HepG2 (cell line): Measurements from ENCODE around the gene TMEM108. TPM values are rescaled to one million over a fixed set of nuclear protein-coding genes. Genes with fewer than 3 reads are reported as not detected.

Source experiments
- ATAC-seq: fragments of 200-7000 bp; cut with Tn5 transposase; 3 replicates; pipeline ENCODE4 v1.9.1; 2020; ENCODE audit warnings: mild to moderate bottlenecking, moderate library complexity
- BruUV-seq: library from RNA; stranded (reverse); fragments of 400-500 nt; replicated peaks from 2 replicates; lab custom pipeline; 2021; lab: Mats Ljungman, UMichigan
- CTCF ChIA-PET: fragments of 300-600 bp; formaldehyde crosslinking; extraction: SDS; loops from one replicate; lab custom pipeline; 2021; ENCODE audit warnings: low total read pairs, inconsistent platforms, low intra/inter-chr PET ratio; lab: Yijun Ruan, JAX
- POLR2A ChIA-PET: fragments of 350-600 bp; sonication (Branson Sonifier 250); formaldehyde crosslinking; loops from one replicate; lab custom pipeline; 2020; ENCODE audit warnings: antibody characterized with exemption, inconsistent platforms; lab: Yijun Ruan, JAX
- DNase-seq: peaks from one replicate; pipeline ENCODE4 v3.0.0-alpha.2; 2015; ENCODE audit warnings: low spot score
- FAIRE-seq: peaks from 3 replicates; lab custom pipeline; 2011; peaks lifted over from hg19 to GRCh38; lab: Jason Lieb, UNC
- H2AFZ ChIP-seq: one replicate; pipeline ENCODE4 v1.6.1; 2011; ENCODE audit warnings: low read length, inconsistent platforms
- H3K27ac ChIP-seq: fragments of 300-600 bp; 3 replicates; pipeline ENCODE4 v1.8.0; 2011; ENCODE audit warnings: mixed run types, mild to moderate bottlenecking, mixed read lengths, low read length, inconsistent platforms; ENCODE audit not compliant: insufficient read depth; ENCODE audit errors: extremely low read length
- H3K27me3 ChIP-seq, 2 experiments: fragments of 200-600 bp in 1 of 2; 2 replicates in 1 of 2; 3 replicates in 1 of 2; pipeline versions ENCODE4 v1.6.0 to v1.8.0; 2011; ENCODE audit warnings: low read length in 2 of 2, mild to moderate bottlenecking in 2 of 2, moderate library complexity in 2 of 2, inconsistent platforms in 1 of 2; ENCODE audit not compliant: insufficient read depth in 2 of 2, control insufficient read depth in 1 of 2
- H3K36me3 ChIP-seq, 2 experiments: fragments of 200-600 bp in 1 of 2; replicated peaks in 1 of 2; 2 replicates in 1 of 2; 3 replicates in 1 of 2; pipeline versions ENCODE4 v1.5.1 to v1.8.0; 2011; ENCODE audit warnings: low read length in 2 of 2, inconsistent platforms in 1 of 2; ENCODE audit not compliant: insufficient read depth in 2 of 2, control insufficient read depth in 1 of 2
- H3K4me1 ChIP-seq: 2 replicates; pipeline ENCODE4 v1.5.1; 2012; ENCODE audit warnings: low read length, inconsistent platforms; ENCODE audit not compliant: insufficient read depth
- H3K4me2 ChIP-seq: 2 replicates; pipeline ENCODE4 v1.6.0; 2011; ENCODE audit warnings: low read depth, low read length, inconsistent platforms
- H3K4me3 ChIP-seq, 3 experiments: fragments of 200-600 bp in 1 of 3; sonication (generic), shearing (Covaris generic) in 1 of 3; replicated peaks in 1 of 3; 2 replicates each; pipeline ENCODE4 v1.5.1; 2011 to 2016; ENCODE audit warnings: low read length in 3 of 3, inconsistent platforms in 2 of 3, low read depth in 2 of 3, mild to moderate bottlenecking in 2 of 3, control low read depth in 1 of 3, mixed read lengths in 1 of 3; ENCODE audit not compliant: insufficient read depth in 1 of 3
- H3K79me2 ChIP-seq: one replicate; pipeline ENCODE4 v1.6.1; 2011; ENCODE audit warnings: low read length, inconsistent platforms; ENCODE audit not compliant: insufficient read depth
- H3K9ac ChIP-seq: 2 replicates; pipeline ENCODE4 v1.6.0; 2011; ENCODE audit warnings: mild to moderate bottlenecking, low read depth, low read length, inconsistent platforms; ENCODE audit not compliant: insufficient read depth
- H3K9me3 ChIP-seq: 2 replicates; pipeline ENCODE4 v1.5.1; 2012; ENCODE audit warnings: mild to moderate bottlenecking, low read length
- H4K20me1 ChIP-seq: 2 replicates; pipeline ENCODE4 v1.6.0; 2011; ENCODE audit warnings: inconsistent platforms, mild to moderate bottlenecking, low read length, moderate library complexity; ENCODE audit not compliant: insufficient read depth
- CCDC6 ChIP-seq: sonication (generic); formaldehyde crosslinking; IDR thresholded peaks from 2 replicates; pipeline ENCODE4 v1.8.1; 2022; ENCODE audit warnings: mild to moderate bottlenecking, missing genetic modification reagents, moderate library complexity
- GZF1 ChIP-seq: sonication (generic); formaldehyde crosslinking; IDR thresholded peaks from 2 replicates; pipeline ENCODE4 v1.5.1; 2020; ENCODE audit warnings: mild to moderate bottlenecking, missing genetic modification reagents
- HNF4A ChIP-seq: sonication (generic); formaldehyde crosslinking; IDR thresholded peaks from 2 replicates; pipeline ENCODE4 v1.4.0; 2020; ENCODE audit warnings: missing genetic modification reagents
- PAF1 ChIP-seq: IDR thresholded peaks from 2 replicates; pipeline ENCODE4 v1.6.1; 2016; ENCODE audit warnings: missing genetic modification reagents, missing compliant biosample characterization
- REST ChIP-seq, 2 experiments: IDR thresholded peaks; 2 replicates each; pipeline ENCODE4 v1.6.1; 2011 to 2012; ENCODE audit warnings: low read length in 2 of 2, borderline replicate concordance in 1 of 2, low read depth in 1 of 2, mild to moderate bottlenecking in 1 of 2, moderate library complexity in 1 of 2
- ZBTB1 ChIP-seq: sonication (generic); formaldehyde crosslinking; IDR thresholded peaks from 2 replicates; pipeline ENCODE4 v1.4.0; 2020; ENCODE audit warnings: missing genetic modification reagents, borderline replicate concordance
- ZNF256 ChIP-seq: sonication (generic); formaldehyde crosslinking; conservative IDR thresholded peaks from 2 replicates; pipeline ENCODE4 v1.4.0; 2020; ENCODE audit warnings: missing genetic modification reagents
- ZNF800 ChIP-seq: sonication (generic); formaldehyde crosslinking; IDR thresholded peaks from 2 replicates; pipeline ENCODE4 v1.4.0; 2020; ENCODE audit warnings: missing genetic modification reagents
- WGBS: methylation state at CpG from one replicate; pipeline ENCODE4 v1.1.6; 2017; ENCODE audit warnings: low lambda C conversion rate; 5-methylcytosine and 5-hydroxymethylcytosine counted together
- in situ Hi-C: cut with HindIII; loops from 2 replicates; pipeline ENCODE4 v1.10.0; 2017; ENCODE audit warnings: low pct_unique_long_range_greater_than_20kb; ENCODE audit not compliant: extremely low pct_ligation_motif_present
- intact Hi-C: fragments of 100-400 bp; cut with micrococcal nuclease; formaldehyde crosslinking; loops from one replicate; pipeline ENCODE4 v1.10.0; 2022; ENCODE audit not compliant: unreplicated experiment
- polyA plus RNA-seq, 8 experiments: library from polyadenylated mRNA; depleted of rRNA in 3 of 8; stranded (reverse) in 7 of 8; unstranded in 1 of 8; fragments of >200 nt; fragmentation: Illumina TruSeq in 4 of 8; extraction: Trizol in 4 of 8; gene quantifications; 2 replicates each; pipeline versions ENCODE4 v1.2.1 to v1.2.3, GENCODE V29; 2011 to 2016; ENCODE audit warnings: low read depth in 4 of 8, missing spikeins in 1 of 8, mixed read lengths in 1 of 8; ENCODE audit not compliant: insufficient read depth in 1 of 8
- total RNA-seq, 5 experiments: library from RNA; depleted of rRNA; stranded (reverse); fragments of >200 nt; fragmentation: Illumina TruSeq; extraction: Trizol; gene quantifications; 2 replicates each; pipeline ENCODE4 v1.2.3, GENCODE V29; 2016; ENCODE audit warnings: low read depth in 1 of 5
- TF ChIP-seq, protein P1 (sequence below): sonication (generic); formaldehyde crosslinking; IDR thresholded peaks from 2 replicates; pipeline ENCODE4 v1.4.0; 2020; ENCODE audit warnings: missing genetic modification reagents, borderline replicate concordance

The TMEM108 gene
- total and polyA plus RNA-seq, 2 of the 13 experiments (the other 11 are each of a cell fraction or from before 2014, with no cell fraction given), result not detected

GRCh38 chr3:133381346-133382109 is 343.3 kb downstream of the TMEM108 start:
- POLR2A ChIA-PET, result no interaction called here
- Histone ChIP-seq H4K20me1 (no peaks in the 10 kb centered on the region), H3K4me2 (no peak overlapping the region), H3K4me1 (peaks cover 13% of the 10 kb centered on the region), H3K79me2 (no peaks in the 10 kb centered on the region)
- TF ChIP-seq HNF4A (CRISPR knock-in tag), result peak; percentile 33
- no peak for TF ChIP-seq ZBTB1 (CRISPR knock-in tag)
- TF ChIP-seq CCDC6 (CRISPR knock-in tag), result no peak
- TF ChIP-seq REST (IDR thresholded peaks at IDR 0.05; ENCODE audit: borderline replicate concordance in 1 of 2, low read depth in 1 of 2, low read length in 2 of 2), result no peak
- TF ChIP-seq, protein P1, sequence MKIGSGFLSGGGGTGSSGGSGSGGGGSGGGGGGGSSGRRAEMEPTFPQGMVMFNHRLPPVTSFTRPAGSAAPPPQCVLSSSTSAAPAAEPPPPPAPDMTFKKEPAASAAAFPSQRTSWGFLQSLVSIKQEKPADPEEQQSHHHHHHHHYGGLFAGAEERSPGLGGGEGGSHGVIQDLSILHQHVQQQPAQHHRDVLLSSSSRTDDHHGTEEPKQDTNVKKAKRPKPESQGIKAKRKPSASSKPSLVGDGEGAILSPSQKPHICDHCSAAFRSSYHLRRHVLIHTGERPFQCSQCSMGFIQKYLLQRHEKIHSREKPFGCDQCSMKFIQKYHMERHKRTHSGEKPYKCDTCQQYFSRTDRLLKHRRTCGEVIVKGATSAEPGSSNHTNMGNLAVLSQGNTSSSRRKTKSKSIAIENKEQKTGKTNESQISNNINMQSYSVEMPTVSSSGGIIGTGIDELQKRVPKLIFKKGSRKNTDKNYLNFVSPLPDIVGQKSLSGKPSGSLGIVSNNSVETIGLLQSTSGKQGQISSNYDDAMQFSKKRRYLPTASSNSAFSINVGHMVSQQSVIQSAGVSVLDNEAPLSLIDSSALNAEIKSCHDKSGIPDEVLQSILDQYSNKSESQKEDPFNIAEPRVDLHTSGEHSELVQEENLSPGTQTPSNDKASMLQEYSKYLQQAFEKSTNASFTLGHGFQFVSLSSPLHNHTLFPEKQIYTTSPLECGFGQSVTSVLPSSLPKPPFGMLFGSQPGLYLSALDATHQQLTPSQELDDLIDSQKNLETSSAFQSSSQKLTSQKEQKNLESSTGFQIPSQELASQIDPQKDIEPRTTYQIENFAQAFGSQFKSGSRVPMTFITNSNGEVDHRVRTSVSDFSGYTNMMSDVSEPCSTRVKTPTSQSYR, result peak; percentile 39; the same call in 1 of the 2 replicates
- no peak for TF ChIP-seq PAF1 (CRISPR knock-in tag)
- no peak for TF ChIP-seq GZF1 (CRISPR knock-in tag)
- TF ChIP-seq ZNF800 (CRISPR knock-in tag), result no peak
- no peak for TF ChIP-seq ZNF256 (CRISPR knock-in tag)
- TF ChIP-seq, all 625 proteins: peak for 2
- H3K27me3 ChIP-seq, result peaks cover 0 to 7% of the 10 kb centered on the region in 2 experiments; a peak in 2 of 5 replicates
- no TSS peak for BruUV-seq
- H3K27ac ChIP-seq, result no peak overlapping the region
- H2AFZ ChIP-seq, result no peak overlapping the region
- no peak for FAIRE-seq
- CTCF ChIA-PET, result no interaction called here
- WGBS, result 28% methylated on average over 4 of the region's 4 CpGs
- H3K36me3 ChIP-seq, result no peaks in the 10 kb centered on the region
- H3K4me3 ChIP-seq, result no peak overlapping the region
- in situ Hi-C loops (loop anchor here (5.0 to 25.0 kb wide), 2 partner anchors 339 to 844 kb away; no protein-coding TSS in a partner anchor), intact Hi-C loops (loop anchor here (5.0 kb wide), 2 partner anchors 214 to 579 kb away; no protein-coding TSS in a partner anchor)
- no peak overlapping the region for H3K9ac ChIP-seq
- peak; percentile 28 for DNase-seq
- H3K9me3 ChIP-seq, result no peaks in the 10 kb centered on the region
- no peak; the same call in 2 of the 3 replicates for ATAC-seq
